ENCODE data around the gene LRRC45.

Gene LRRC45

GRCh38 chr17:82053556-82054263 lies 30.6 kb downstream of the LRRC45 start:
- peak; percentile 16 for DNase-seq

DNA sequence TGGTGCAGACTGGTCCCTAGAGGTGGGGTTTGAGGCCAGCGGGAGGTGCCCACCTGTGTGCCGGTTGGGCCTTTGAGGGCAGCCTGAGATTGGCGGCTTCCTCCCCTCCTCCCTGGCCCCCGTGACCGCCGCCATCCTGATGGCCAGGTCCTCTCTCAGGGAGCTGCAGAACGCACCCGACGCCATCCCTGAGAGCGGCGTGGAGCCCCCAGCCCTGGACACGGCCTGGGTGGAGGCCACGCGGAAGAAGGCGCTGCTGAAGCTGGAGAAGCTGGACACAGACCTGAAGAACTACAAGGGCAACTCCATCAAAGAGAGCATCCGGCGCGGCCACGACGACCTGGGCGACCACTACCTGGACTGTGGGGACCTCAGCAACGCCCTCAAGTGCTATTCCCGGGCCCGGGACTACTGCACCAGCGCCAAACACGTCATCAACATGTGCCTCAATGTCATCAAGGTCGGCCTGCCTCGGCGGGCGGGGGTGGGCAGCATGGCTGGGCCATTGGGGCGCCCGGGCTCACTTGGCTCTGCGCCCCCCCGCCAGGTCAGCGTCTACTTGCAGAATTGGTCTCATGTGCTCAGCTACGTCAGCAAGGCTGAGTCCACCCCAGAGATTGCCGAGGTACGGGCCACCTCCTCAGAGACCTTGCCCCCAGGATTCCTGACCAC lies 31.4 kb downstream of the LRRC45 start:
- DNase-seq, result peak; percentile 44

- peak; percentile 18 for DNase-seq
Measured at GRCh38 chr17:82055023-82055964, 32.2 kb downstream of the LRRC45 start.

- no peak for DNase-seq
Measured at GRCh38 chr17:82055965-82056728, 33.0 kb downstream of the LRRC45 start.

DNA sequence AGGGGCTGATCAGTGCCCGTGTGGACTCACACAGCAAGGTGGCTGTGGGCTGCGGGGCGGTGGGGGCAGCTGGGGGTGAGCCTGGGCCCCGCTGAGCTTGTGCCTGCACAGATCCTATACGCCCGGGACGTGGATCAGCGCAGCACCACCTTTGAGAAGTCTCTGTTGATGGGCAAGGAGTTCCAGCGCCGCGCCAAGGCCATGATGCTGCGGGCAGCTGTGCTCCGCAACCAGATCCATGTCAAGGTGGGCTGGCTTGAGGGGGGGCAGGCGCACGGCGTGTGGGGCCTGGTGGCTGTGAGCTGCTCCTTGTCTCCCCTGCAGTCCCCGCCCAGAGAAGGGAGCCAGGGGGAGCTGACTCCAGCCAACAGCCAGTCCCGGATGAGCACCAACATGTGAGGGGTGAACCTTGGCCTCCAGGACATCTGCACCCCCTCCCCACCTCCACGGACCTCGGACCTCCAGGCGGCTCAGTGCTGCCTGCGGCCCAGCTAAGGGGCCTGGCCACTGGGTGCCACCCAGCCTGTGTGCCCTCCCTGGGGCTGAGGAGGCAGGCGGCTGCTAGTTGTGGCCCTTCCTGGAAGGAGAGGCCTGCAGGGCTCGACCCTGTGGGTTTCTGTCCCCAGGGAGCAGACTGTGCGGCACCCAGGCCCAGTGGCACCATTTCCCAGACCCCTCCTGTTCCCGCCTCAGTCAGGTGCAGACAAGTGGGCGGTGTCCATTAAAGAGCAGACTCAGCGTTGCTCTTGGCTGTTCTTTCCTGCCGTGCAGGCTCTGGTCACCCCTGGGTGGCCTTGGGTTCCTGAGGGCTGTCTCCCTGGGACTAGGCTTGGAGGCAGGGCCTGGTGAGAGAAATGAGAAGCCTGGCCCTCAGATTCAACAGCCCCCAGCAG lies 33.9 kb downstream of the LRRC45 start:
- no peak for DNase-seq

DNA sequence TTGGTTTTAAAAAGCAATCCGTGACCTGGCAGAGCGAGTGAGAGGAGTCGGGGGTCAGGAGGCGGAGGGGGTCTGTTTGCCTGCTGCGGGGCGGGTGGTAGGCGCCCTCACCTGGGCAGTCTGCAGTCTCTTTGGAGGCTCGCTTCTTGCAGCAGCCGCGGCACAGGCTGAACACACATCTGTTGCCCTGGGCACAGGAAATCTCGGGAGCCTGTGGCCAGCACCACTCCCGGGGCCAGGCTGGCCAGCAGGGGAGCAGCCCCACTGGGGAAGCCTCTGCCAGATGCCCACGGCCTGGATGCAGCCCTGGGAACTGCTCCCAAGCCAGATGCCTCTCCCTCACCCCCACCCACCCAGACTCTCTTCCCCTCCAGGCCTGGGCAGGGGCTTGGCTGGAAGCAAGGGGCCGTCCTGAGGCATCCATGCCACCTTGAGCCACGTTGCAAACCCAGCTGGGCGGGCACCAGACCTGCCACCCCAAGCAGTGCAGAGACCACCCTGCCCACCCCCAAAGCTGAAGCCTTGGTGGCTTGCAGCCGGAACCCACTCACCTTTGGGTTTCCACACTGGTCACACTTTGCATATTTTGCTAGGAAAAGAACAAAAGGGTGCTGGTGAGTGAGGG lies 35.2 kb downstream of the LRRC45 start:
- DNase-seq, result no peak

DNA sequence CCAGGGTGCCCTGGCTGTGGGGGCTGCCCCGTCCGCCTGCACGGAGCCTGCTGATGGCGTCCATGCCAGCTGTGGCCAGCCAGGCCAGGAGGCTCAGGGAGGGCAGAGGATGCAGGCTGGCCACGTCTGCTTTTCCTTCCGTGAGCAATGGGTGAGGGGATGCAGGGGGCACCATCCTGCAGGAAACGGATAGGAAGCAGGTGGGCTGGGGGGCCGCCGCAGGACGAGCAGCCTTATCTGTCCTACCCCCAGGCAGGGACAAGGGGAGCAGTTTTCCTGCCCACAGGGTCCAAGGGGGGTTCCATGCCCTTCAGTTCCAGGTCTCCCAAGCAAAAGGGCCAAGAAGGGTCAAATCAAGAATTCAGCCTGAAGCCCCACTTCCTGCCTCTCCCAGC lies 35.7 kb downstream of the LRRC45 start:
- DNase-seq, result no peak

GRCh38 chr17:82059272-82060000 lies 36.3 kb downstream of the LRRC45 start:
- DNase-seq, result no peak

GRCh38 chr17:82060001-82060380 lies 36.9 kb downstream of the LRRC45 start:
- no peak for DNase-seq

DNA sequence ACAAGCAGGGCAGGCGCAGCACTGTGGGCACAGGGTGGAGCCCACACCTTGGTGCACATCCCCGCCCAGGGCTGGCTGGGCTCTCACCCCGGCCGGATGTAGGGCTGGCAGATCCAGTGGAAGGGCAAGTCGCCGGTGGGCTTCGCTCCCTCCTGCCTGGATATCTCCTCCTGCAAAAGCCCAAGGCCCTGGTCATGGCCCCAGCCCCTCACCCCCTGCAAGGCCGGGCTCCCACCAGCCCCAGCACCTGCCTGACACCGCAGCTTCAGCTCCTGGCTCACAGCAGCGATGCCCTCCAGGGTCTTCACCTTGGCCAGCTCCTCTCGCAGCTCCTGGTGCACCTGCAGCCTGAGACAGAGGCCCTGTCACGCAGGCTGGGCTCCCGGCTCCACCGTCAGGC lies 37.5 kb downstream of the LRRC45 start:
- no peak for DNase-seq

DNA sequence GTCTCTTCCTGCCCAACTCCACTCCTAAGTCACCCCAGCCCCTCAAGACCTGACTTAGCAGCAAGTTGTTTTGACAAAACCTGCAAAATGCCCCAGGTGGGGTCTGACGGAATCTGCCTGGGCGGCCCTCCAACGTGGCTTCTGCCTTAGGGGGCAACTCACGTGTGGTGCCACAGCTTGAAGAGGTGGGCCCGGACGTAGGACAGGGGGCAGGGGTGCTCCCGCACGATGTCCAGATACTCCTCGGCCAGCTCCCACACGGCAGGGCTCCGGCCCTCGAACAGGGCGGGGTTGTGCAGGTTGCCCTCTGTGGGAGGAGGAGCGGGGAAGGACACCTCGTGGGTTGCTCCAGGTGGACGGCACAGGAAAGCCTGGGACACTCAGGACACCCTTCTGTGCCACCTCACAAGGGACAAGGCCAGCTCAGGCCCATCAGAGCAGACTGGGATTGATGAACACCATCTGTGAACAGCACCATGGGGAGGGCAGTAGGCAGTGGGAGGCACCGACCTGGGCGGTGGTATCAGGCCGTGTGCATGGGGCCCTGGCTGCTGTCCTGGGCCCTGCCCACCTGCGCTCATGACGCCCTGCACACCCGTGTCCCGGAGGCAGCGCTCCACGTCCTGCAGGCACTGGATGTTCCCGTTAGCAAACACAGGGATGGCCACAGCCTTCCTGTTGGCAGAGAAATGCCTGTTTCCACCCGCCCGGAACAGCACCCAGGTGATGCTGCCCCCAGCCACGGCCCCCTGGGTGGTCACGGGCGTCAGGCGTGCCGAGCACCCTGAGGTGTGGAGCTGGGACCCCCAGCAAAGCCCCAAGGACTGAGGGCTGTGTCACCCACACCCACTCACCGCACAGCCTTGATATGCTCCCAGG lies 38.2 kb downstream of the LRRC45 start:
- no peak for DNase-seq

DNA sequence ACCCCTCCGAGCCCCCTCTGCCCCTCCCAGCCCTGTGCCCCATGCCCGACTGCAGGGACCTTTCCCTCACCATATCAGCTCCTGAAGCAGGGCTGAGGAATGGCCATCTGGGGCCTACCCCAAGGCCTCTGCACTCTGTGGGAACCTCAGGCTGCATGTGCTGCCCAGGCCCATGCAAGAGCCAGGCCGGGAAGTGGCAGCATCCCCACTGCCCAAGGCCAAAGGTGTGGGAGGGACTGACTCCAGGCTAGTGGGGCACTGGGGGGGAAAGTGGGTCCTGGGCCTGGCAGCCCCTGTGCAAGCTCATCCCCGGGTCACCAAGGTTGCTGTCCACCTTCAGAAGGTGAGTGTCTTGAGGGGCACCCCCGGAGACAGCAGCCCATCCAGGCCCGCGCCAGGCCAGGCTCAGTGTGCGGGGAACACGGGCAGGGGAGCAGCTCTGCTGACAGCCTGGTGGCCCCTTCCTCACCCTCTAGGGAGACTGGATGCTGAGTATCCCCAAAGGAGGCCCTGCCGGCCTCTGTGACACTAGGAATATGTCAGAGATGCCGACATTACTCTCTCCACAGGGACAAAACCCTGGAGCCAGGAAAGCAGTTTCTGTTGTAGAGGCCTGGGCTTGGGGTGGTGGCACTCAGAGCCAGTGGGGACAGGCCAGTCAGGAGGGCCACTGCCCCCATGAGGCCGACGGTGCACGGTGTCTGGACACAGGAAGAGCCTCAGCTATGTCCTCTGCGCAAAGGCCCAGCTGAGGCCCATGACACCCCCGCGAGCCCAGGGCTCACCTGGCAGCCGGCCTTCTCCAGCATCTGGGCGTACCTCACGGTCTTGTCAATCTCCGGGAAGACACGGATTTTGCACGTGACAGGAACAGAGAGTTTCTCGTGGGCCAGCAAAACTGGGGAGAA lies 39.2 kb downstream of the LRRC45 start:
- DNase-seq, result no peak

- DNase-seq, result no peak
Measured at GRCh38 chr17:82062984-82063368, 39.9 kb downstream of the LRRC45 start.

DNA sequence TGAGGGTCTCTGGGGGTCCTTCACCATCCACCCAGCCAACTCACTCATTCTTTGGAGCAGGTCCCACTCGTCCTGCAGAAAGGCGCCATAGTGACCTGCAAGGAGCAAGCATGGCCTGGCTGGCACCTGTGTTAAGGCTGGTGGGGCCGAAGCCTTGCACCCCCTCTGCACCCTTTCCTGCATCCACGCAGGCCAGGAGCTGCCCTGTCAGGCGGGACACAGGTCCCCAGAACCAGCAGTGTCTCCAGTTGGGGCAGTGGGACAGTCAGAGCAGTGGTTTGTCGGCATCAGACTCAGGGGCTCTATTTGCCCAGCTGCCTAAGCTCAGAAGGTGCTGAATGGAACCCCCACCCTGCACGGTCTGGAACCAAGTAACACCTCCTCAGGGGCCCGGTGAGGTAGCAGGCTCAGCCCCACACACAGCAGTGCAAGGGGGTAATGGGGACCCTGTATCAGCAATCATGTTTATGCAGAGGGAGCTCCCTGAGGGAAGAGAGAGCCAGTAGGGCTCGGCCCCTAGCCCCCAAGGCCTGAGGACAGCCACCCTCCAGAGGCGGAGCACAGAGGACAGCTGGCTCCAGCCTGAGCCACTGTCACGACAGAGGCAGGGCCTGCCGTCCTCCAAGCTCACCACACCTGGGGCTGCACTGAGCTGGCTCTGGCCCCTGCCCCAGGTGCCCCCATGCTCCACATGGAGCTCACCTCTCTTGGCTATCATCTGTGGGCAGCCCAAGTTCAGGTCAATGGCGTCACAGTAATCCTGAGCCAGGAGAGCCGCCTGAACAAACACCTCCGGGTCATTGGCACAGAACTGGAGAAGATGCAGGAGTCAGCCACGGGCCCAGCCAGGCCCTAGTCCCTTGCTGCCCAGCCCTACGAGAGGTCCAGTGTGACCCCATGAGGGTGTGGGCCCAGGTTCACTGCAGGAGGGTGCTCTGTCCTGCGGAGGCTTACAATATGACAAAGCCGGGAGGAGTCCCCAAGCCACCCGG lies 40.6 kb downstream of the LRRC45 start:
- DNase-seq, result no peak

DNA sequence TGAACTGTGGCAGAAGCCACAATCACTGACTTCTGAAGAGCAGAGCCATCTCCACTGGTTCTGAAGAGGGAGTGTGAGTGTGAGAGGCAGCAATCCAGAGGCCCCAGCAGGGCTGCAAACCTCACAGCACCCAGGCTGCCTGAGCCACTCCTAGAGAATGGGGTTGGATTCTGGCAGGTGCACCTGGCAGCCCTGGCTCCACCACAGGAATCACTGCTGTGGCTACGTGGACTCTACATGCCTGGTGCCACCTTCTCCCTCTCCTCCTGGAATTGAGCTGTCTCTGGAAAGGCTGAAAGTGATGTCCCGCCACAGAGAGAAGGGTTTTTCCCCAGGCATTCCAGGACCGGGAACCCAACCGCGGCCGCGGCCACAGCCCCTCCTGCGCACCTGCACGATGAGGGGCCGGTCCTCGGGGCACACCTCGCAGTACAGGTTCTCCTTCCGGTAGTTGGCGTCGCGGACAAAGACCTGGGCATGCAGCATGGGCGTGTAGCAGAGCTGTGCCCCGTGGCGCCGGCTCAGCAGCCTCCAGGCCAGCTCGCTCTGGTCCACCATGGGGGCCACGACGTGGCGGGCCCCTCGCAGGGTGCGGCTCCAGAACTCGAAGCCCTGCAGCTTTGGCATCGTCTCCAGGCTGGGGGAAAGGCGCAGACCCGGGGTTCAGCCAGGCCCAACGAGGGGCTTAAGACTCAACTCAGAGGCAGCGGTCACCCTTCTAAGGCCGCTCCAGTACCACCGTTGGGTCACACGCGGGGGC lies 41.5 kb downstream of the LRRC45 start:
- no peak for DNase-seq

DNA sequence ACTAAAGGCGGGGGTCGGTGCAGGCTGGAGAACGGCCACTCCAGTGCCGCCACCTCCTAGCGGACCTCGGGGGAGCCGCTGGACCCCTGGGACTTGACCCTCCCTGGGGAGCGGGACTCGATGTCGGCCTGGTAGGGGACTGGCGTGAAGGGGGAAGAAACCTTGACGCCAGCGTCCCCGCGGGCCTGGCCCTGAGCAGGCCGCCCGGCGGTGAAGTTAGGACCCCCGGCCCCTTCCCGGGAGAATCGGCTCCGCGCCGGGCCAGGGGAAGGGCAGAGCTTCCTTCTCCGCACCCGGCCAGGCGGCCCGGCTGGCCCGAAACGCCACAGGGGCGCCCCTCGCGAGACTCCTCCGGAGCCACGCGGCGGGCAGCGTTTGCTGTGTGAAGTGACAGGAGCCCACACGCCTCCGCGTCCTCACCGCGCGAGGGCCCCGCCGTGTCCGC lies 42.1 kb downstream of the LRRC45 start:
- DNase-seq, result no peak
